GM12892 (cell line): Measurements from ENCODE around the gene CACFD1.

ENCODE experiments used
- DNase-seq: peaks from one replicate; pipeline ENCODE4 v3.0.0; 2011; ENCODE audit not compliant: insufficient read length
- FAIRE-seq: peaks from 2 replicates; lab custom pipeline; 2011; peaks lifted over from hg19 to GRCh38; lab: Jason Lieb, UNC
- POLR2A ChIP-seq: IDR thresholded peaks from 2 replicates; pipeline ENCODE4 v1.6.1; 2011; ENCODE audit warnings: low read depth, low read length, control low read depth
- POLR2AphosphoS5 ChIP-seq: IDR thresholded peaks from 2 replicates; pipeline ENCODE4 v1.6.1; 2011; ENCODE audit warnings: low read depth, low read length, control low read depth
- TAF1 ChIP-seq: IDR thresholded peaks from 2 replicates; pipeline ENCODE4 v1.6.1; 2011; ENCODE audit warnings: low read depth, mild to moderate bottlenecking, control low read depth, low read length, borderline replicate concordance

Gene CACFD1

DNA sequence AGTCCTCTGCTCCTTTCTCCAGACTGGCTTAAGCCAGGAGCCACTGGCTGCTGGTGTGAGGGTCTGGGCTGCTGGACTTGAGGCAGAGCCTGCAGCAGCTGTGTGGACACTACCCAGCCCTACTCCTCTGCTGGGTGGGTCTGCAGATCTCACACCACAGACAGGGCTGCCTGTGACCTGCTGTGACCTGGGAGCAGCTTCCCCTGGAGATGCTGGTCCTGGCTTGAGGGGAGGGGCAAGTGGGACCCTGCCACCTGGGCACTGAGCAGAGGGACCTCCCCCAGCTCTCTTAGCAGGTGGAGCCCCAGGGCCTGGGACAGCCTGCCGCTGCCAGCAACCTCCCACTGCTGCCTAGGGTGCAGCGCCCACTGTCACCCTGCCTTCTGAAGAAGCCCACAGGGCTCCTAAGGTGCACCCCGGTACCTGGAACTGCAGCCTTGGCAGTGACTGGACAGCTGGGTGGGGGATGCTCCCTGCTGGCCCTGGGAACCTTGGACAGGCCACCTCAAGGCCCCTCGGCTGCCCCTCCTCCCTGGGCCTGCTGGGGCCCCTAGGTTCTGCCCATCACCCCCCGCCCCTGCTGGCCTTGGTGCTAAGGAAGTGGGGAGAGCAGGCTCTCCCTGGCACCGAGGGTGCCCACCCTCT, 9.1 kb downstream of the CACFD1 start:
- FAIRE-seq (no peak), DNase-seq (no peak)
- TF ChIP-seq TAF1 (no peak), POLR2AphosphoS5 (peak; percentile 30; the same call in 1 of the 2 replicates), POLR2A (no peak)

- FAIRE-seq, result no peak
- TF ChIP-seq POLR2A (peak; percentile 50), TAF1 (no peak), POLR2AphosphoS5 (peak; percentile 65; the same call in 1 of the 2 replicates)
- no peak for DNase-seq
These were observed 10.7 kb downstream of the CACFD1 start for GRCh38 chr9:133470427-133470924.

DNA sequence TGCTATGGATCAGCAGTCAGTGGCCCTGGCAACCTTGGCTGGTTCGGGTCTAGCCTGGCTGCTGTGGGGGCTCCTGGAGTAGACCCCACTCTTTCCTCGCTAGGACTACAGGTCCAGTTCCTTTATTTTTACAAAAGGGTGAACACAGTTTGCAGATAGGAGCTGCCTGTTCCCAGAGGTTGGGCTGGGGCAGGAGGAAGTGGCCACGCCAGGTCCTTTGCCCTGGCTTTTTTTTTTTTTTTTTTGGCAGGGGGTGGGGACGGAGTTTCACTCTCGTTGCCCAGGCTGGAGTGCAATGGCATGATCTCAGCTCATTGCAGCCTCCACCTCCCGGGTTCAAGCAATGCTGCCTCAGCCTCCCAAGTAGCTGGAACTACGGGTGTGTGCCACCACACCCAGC, 11.2 kb downstream of the CACFD1 start:
- no peak for FAIRE-seq
- DNase-seq, result no peak
- TF ChIP-seq TAF1 (no peak), POLR2A (no peak), POLR2AphosphoS5 (no peak)

DNA sequence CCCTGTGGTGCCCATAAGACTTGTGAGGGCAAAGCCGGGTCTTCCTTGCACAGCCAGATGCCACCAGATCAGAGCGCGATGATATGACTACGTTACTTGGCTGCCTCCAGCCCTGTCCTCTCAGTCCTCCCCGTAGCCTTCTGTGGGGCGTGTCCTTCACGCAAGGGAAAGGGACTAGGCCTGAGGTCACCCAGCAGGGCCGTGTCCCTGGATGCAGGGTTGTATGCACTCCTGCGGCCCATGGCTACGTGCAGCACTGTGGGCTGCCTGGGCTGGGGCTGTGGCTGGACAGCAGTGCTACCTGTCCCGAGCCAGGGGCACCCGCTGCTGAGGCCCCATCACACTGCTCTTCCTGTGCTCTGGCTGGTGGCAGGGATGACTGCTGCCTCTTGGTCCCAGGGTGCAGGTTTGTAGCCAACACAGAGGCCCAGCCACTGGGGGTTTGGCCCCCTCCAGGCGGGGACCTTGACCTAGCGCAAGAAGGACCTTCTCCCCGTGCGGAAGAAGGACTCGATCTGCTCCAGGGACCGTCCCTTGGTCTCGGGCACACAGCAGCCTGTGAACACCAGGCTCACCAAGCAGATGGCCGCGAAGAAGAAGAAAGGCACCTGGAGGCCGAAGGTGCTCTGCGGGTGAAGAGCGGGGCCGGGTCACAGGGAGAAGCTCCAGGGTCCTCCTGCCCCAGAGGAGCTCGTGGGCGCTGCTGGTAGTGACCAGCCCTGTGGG, 11.9 kb downstream of the CACFD1 start:
- TF ChIP-seq POLR2AphosphoS5 (no peak), POLR2A (no peak), TAF1 (no peak)
- no peak for DNase-seq
- FAIRE-seq, result no peak

DNA sequence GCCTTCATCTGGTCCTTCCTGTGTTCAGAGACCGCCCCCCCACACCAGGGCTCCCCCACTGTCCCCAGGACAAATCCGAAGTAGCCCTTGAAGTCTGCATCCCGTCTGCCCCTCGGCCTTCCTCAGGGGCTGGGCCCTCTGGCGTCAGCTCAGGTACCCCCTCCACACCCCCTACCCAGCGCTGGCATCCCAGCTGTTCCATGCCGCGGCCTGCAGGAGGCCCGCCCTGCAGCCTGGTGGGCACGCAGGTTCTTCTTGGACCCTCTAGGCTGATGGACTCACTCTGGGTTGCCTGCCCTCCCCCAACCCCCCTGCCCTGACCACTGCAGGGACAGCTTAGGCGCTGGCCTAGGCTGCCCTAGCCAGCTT, 12.5 kb downstream of the CACFD1 start:
- FAIRE-seq (no peak), DNase-seq (no peak)
- TF ChIP-seq POLR2A, result no peak
- TF ChIP-seq TAF1, result no peak
- TF ChIP-seq POLR2AphosphoS5, result no peak

DNA sequence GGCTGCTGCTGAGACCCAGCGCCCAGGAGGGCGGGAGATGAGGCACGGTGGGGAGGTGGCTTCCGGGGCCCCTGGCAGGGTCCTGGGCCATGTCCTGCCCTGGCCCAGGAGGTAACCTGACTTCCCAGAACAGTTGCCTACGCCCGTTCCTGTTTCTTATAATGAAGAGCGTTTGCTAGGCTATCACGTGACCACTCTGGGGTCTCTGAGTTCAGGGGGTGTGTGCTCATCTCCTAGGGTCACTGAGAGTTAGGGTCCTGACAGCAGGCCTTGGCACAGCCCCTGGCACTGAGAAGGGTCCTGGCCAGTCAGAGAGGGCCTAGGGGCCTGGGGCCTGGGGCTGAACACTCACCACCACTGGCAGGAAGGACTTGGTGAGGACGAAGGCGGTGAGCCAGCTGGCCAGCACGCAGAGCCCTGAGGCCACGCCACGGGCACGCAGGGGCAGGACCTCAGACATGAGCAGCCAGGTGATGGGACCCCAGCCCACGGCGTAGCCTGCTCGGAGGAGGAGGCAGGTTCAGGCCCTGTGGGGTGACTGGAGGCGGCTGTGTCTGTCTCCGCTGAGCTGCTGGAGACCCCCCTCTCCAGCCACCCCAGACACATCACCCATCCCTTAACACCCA, 13.1 kb downstream of the CACFD1 start:
- FAIRE-seq (no peak), DNase-seq (no peak)
- TF ChIP-seq TAF1 (no peak), POLR2A (no peak), POLR2AphosphoS5 (no peak)

GRCh38 chr9:133473743-133474142, 14.0 kb downstream of the CACFD1 start:
- no peak for DNase-seq
- no peak for FAIRE-seq
- TF ChIP-seq POLR2A (no peak), TAF1 (no peak), POLR2AphosphoS5 (peak; percentile 39; the same call in 1 of the 2 replicates)

DNA sequence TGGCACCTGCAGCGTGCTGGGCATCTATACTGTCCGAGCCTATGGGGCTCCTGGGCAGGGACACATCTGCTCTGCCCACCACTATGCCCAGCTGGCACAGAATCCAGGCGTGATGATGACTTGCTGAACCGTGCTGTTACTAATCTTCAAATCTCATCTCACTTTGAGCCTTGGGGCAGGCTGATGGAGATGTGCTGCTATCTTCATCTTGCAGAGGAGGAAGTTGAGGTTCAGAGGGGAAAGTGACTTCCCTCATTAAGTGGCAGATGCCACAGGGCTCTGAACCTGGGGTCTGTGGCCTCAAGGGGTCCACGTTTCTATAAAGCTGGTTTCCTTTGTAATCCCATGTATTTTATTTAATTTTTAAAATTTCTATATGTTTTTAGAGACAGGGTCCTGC, 14.4 kb downstream of the CACFD1 start:
- FAIRE-seq (no peak), DNase-seq (no peak)
- TF ChIP-seq POLR2A, result no peak
- TF ChIP-seq POLR2AphosphoS5, result no peak
- TF ChIP-seq TAF1, result no peak

DNA sequence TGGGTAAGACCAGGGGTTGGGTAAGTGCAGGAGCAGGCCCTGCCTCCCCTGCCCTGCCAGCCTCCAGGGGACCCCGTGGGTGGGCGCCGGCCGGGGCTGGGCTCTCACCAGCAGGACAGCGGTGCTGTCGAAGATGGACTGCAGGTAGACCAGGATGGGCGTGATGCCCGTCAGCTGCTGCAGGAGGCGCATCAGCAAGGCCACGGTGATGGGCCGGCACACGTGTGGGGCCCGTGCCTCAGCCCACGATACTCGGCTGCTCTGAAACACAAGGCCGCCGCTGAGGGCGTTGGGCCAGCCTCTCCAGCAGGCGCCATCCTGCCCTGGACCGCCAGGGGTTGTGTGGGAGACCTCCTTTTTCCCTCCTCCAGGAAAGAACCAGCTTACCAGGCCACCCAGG, 15.1 kb downstream of the CACFD1 start:
- DNase-seq (no peak), FAIRE-seq (no peak)
- TF ChIP-seq POLR2A, result no peak
- no peak for TF ChIP-seq TAF1
- no peak for TF ChIP-seq POLR2AphosphoS5

DNA sequence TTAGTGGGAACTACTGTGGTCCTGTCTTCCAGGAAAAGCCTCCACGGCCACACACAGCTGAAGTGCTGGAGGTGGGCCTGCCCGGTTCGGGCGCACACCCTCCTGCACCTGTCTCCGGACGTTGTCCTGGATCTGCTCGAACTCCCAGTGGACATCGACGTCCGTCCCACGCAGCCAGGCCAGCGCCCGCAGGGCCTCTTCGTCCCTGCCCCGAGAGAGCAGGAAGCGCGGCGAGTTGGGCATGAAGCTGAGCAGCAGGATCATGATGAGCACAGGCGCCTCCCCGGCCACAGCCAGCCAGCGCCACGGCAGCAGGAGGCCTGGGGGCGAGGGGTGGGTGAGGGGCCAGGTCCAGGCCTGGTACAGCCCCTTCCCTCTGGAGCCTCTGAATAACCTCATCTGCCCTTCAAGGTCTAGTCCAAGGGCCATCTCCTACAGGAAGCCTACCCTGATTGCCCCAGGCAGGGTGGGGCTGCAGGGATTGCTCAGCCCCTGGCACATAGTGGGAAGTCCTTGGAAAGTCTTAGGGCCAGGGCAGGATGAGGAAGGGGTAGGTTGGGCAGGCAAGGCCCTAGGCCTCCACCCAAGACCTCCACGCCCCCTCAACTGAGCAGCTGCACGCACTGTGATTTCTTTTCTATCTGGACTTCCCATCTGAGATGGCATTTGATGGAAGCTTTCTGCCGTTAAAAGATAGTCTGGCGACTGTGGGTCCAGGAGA, 15.7 kb downstream of the CACFD1 start:
- FAIRE-seq (no peak), DNase-seq (no peak)
- TF ChIP-seq POLR2A, result no peak
- TF ChIP-seq TAF1, result no peak
- TF ChIP-seq POLR2AphosphoS5, result no peak
